ENCODE results near the gene ELAVL1.
"Not testable (repeated sequence)": the region's sequence is repeated elsewhere in the genome, so short reads cannot be mapped to it uniquely, and the experiment has no call there.

ELAVL1 gene

GRCh38 chr19:7921967-7922835 lies 83.2 kb downstream of the ELAVL1 start:
- DNase-seq (ENCODE audit: low read depth) = no peak

DNA sequence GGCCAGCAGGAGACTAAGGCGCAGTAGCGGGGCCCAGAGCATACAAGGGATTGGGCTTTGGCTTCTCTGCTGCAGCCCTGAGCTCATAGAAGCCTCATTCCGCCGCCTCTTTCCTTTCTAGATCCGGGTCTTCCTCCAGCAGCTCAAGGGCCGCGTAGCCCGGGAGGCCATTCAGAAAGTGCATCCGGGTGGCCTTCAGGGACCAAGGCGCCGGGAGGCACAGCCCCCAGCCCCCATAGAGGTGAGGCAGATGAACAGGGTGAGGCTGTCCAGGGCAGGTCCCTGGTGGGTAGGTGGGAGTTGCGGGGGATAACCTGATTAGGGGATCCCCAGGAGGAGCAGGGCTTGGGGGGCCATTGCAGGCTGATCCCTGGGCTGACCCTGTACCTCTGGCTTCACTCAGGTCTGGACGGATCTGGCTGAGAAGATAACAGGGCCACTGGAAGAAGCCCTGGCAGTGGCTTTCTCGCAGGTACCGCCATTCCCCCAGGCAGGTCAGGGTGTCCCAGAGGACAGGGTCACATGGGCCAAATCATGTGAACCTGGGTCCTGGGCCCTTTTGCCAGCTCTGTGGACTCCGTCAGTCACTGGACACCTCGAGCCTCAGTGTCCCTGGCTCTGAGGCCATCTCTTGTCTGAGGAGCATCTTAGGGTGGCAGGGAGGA lies 84.0 kb downstream of the ELAVL1 start:
- no peak for DNase-seq (ENCODE audit: low read depth)

DNA sequence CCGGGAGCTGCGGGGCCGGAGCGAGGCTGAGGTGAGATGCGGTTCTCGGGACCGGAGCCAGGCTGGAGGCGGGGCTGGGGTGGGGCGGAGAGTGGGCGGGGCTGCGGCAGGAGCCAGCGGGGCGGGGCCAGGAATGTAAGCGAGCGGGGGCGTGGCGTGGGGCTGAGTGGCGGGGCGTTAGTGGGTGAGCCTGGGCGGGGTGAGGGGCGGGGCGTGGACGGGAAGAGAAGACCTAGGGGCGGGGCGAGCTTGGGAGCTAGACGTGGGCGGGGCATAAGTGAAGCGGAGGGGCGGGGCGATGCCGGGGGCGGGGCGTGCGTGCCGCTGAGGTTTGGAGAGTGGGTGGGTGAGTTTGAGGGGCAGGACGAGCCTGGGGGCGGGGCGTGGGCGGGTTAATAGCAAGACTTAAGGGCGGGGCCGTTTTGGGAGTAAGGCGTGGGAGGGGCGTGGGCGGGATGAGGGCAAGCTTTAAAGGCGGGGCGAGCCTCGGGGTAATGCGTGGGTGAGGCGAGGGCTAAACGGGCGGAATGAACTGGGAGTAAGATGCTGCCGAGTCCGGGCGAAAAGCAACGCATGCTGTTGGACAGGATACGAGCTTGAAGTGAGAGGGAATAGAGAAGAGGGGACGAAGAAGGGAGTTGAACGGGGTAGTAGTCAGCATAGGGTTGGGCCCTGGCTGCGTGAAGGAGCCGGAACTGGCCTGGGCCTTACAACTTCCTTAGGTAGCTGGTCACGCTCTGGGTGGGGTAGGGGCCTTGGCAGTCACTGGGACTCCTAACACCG lies 84.7 kb downstream of the ELAVL1 start:
- peak; percentile 97 for DNase-seq (ENCODE audit: low read depth)

GRCh38 chr19:7919610-7920518 lies 85.6 kb downstream of the ELAVL1 start, which contains the start of gene SNAPC2:
Gene SNAPC2 (plus strand): TSS chr19:7920338. CDS start chr19:7920367, 29 bp downstream.
- DNase-seq (ENCODE audit: low read depth) = peak; percentile 96

GRCh38 chr19:7918615-7919421 lies 86.6 kb downstream of the ELAVL1 start:
- no peak for DNase-seq (ENCODE audit: low read depth)

DNA sequence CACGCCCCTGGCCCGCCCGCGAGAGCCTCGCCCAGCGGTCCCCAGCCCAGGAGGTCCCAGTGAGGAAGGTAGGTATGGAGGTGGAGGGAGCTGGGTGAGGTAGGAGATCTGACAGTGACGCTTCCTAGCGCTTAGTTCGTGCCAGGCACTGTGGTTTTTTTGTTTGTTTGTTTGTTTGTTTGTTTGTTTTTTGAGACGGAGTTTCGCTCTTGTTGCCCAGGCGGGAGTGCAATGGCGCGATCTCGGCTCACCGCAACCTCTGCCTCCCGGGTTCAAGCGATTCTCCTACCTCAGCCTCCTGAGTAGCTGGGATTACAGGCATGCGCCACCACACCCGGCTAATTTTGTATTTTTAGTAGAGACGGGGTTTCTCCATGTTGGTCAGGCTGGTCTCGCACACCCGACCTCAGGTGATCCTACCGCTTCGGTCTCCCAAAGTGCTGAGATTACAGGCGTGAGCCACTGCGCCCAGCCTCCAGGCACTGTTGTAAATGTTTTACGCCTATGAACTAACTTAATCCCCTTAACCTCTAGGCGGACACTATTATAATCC lies 87.3 kb downstream of the ELAVL1 start:
- not testable (repeated sequence) for DNase-seq (ENCODE audit: low read depth)

GRCh38 chr19:7917267-7918061 lies 88.0 kb downstream of the ELAVL1 start:
- DNase-seq (ENCODE audit: low read depth) = peak; percentile 67

GRCh38 chr19:7916955-7917266 lies 88.5 kb downstream of the ELAVL1 start:
- no peak for DNase-seq (ENCODE audit: low read depth)

- DNase-seq (ENCODE audit: low read depth) = peak; percentile 63
Observed at GRCh38 chr19:7916103-7916954, 89.1 kb downstream of the ELAVL1 start.

- DNase-seq (ENCODE audit: low read depth) = no peak
Observed at GRCh38 chr19:7915250-7916102, 90.0 kb downstream of the ELAVL1 start.

GRCh38 chr19:7914598-7915045 lies 90.8 kb downstream of the ELAVL1 start, which contains the start of gene TGFBR3L:
Gene TGFBR3L (plus strand): TSS chr19:7914830.
- DNase-seq (ENCODE audit: low read depth) = no peak

- DNase-seq (ENCODE audit: low read depth) = no peak
Observed at GRCh38 chr19:7914099-7914498, 91.3 kb downstream of the ELAVL1 start.

- no peak for DNase-seq (ENCODE audit: low read depth)
Observed at GRCh38 chr19:7913652-7914051, 91.8 kb downstream of the ELAVL1 start.

GRCh38 chr19:7912697-7913564 lies 92.5 kb downstream of the ELAVL1 start:
- DNase-seq (ENCODE audit: low read depth) = no peak

- DNase-seq (ENCODE audit: low read depth) = no peak
Observed at GRCh38 chr19:7912144-7912696, 93.2 kb downstream of the ELAVL1 start.

GRCh38 chr19:7911508-7912143 lies 93.8 kb downstream of the ELAVL1 start:
- DNase-seq (ENCODE audit: low read depth) = no peak

Data from activated T-cell treated with anti-CD3 and anti-CD28 coated beads for 48 hours (primary cell).